NK-92 (cell line): Measurements from ENCODE around the gene UBL4B.

Experiments used
- DNase-seq: peaks from one replicate; lab custom pipeline; 2025; ENCODE audit not compliant: unreplicated experiment; lab: John Stamatoyannopoulos, UW

Gene UBL4B

GRCh38 chr1:110151175-110151669 is 39.0 kb downstream of the UBL4B start:
- DNase-seq, result no peak

GRCh38 chr1:110152133-110152785 is 40.0 kb downstream of the UBL4B start:
- DNase-seq, result no peak

GRCh38 chr1:110153407-110153950 is 41.2 kb downstream of the UBL4B start:
- DNase-seq, result no peak

- DNase-seq, result no peak
Observed at GRCh38 chr1:110155878-110156522, 43.8 kb downstream of the UBL4B start.

- DNase-seq, result no peak
Observed at GRCh38 chr1:110158261-110158660, 46.0 kb downstream of the UBL4B start.

- no peak for DNase-seq
Observed at GRCh38 chr1:110159168-110159567, 46.9 kb downstream of the UBL4B start.

- DNase-seq, result no peak
Observed at GRCh38 chr1:110160538-110161100, 48.4 kb downstream of the UBL4B start.

- DNase-seq, result no peak
Observed at GRCh38 chr1:110161165-110161564, 48.9 kb downstream of the UBL4B start.

GRCh38 chr1:110161849-110162248 is 49.6 kb downstream of the UBL4B start:
- DNase-seq, result no peak
